GM04503 (cell line): ENCODE measurements around the gene ZHX3.

Experiments
- DNase-seq: peaks from one replicate; pipeline ENCODE4 v3.0.0-alpha.2; 2012; ENCODE audit warnings: low read depth

Gene ZHX3

GRCh38 chr20:41170386-41171105 lies 147.0 kb downstream of the ZHX3 start:
- DNase-seq: no peak

GRCh38 chr20:41169791-41170351 lies 147.7 kb downstream of the ZHX3 start:
- peak; percentile 31 for DNase-seq

- no peak for DNase-seq
Measured at GRCh38 chr20:41169162-41169690, 148.3 kb downstream of the ZHX3 start.

- DNase-seq: no peak
Measured at GRCh38 chr20:41168281-41169161, 149.0 kb downstream of the ZHX3 start.

GRCh38 chr20:41167481-41168253 lies 149.9 kb downstream of the ZHX3 start:
- no peak for DNase-seq

GRCh38 chr20:41167118-41167470 lies 150.4 kb downstream of the ZHX3 start:
- no peak for DNase-seq

- no peak for DNase-seq
Measured at GRCh38 chr20:41166201-41167117, 151.1 kb downstream of the ZHX3 start.

- DNase-seq: no peak
Measured at GRCh38 chr20:41165001-41165882, 152.3 kb downstream of the ZHX3 start.

- DNase-seq: no peak
Measured at GRCh38 chr20:41163821-41164220, 153.7 kb downstream of the ZHX3 start.

- no peak for DNase-seq
Measured at GRCh38 chr20:41162396-41162795, 155.1 kb downstream of the ZHX3 start.

GRCh38 chr20:41161886-41162285 lies 155.6 kb downstream of the ZHX3 start:
- no peak for DNase-seq

- DNase-seq: no peak
Measured at GRCh38 chr20:41160686-41161085, 156.8 kb downstream of the ZHX3 start.

- DNase-seq: no peak
Measured at GRCh38 chr20:41159547-41159946, 158.0 kb downstream of the ZHX3 start.

GRCh38 chr20:41158082-41158625 lies 159.4 kb downstream of the ZHX3 start:
- DNase-seq: no peak

GRCh38 chr20:41155261-41155660 lies 162.3 kb downstream of the ZHX3 start:
- DNase-seq: no peak

GRCh38 chr20:41154436-41155176 lies 162.9 kb downstream of the ZHX3 start:
- no peak for DNase-seq

- DNase-seq: no peak
Measured at GRCh38 chr20:41152108-41152757, 165.3 kb downstream of the ZHX3 start.

- no peak for DNase-seq
Measured at GRCh38 chr20:41151134-41151869, 166.2 kb downstream of the ZHX3 start.
